ENCODE measurements around the gene SHD.
A peak's percentile ranks its signal among the peaks of the same experiment; 100 is the strongest.
"Not testable (repeated sequence)": the region's sequence is repeated elsewhere in the genome, so short reads cannot be mapped to it uniquely, and the experiment has no call there.

SHD gene

DNA sequence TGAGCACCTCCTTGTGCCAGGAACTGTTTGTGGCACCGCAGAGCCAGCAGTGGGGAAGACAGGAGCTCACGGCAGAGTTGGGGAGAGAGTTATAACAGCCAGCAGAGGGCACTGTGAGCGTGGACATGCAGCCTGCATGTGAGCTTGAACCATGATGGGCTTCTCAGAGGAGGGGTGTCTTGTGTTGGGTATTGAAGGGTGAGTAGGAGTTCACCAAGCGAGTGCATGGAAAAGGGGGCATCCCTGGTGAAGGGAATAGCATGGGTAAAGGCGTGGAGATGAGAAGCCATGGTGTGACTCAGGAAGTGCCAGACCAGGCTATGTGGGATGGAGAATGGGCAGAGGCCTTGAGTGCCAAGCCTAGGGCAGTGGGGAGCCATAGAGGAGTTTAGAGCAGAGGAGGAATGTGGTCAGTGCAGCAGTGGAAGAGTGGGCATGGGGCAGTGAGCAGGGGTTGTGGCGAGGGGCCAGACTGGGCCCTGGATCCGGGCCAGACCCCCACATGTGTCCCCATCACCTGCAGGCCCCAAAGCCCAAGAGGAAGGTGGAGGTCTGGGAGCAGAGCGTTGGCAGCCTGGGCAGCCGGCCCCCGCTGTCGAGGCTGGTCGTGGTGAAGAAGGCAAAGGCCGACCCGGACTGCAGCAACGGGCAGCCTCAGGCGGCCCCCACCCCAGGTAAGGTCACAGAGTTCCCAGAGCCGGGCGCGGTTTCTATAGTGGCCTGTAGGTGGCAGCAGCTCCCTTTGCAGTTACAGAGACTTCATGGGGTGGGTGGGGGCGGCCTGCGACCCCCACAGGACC is 11.8 kb upstream of the SHD start:
- DNase-seq = peak; percentile 25

- no peak for DNase-seq
These were observed 10.9 kb upstream of the SHD start for GRCh38 chr19:4267901-4268815.

GRCh38 chr19:4268816-4269430 is 10.1 kb upstream of the SHD start:
- DNase-seq = no peak

DNA sequence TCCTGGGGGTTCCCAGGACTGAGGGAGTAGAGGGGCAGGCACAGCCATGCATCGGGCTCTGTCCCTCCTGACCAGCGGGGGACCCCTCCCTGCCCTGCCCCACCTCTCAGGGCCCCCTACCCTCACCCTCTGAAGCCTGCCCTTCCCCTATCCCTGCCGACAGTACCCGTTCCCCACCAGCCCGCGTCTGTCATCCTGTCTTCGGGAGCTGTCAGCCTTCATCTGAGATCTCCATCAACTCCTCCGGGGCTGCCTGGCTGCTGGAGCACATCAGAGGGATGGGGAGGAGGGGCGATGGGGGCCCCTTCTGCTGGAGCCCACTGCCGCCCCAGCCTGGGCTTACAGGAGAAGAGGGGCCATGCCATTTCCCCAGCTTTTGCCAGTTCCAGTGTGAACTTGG is 6.2 kb upstream of the SHD start:
- no peak for DNase-seq

GRCh38 chr19:4274321-4274686 is 4.8 kb upstream of the SHD start:
- DNase-seq = not testable (repeated sequence)

DNA sequence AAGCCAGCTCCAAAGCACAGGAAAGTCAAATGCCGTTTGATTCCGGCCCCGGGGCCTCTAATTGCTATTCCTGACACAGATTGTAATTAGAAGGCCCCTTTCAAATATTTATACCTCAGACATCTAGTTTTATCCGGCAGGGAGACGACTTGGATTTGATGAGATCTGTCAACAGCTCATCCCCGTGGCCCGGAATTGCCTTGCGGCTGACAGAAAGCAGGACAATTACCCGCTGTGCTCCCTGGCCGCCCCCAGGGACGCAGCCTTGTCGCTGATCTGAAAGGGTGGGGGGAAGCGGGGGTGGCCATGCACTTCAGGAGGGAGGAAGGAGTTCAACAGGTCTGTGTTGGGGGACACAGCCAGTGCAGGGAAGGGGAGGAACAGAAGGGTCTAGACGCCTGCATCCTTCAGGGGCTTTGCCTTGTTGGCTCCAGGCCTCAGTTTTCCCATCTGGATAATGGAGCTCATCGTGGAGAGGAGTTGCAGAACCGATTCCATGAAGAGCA is 1.8 kb upstream of the SHD start:
- no peak for DNase-seq

DNA sequence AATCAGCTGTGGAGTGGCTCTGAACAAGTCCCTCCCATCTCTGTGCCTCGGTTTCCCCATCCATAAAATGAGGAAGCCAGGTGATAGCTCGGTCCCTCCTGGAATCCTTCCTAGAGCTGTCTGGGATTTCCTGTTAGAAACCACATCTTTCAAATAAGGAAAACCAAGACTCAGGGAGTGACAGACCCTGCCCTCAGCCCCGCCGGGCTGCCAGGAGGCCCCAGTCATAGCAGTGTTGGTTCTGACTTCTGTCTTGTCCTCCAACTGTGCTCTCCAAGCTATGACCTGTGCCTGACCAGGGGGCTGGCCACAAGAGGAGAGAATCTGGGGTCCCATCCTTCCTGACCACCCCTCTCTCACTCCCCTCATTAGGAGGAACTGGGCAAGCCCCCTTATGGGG is 1.1 kb upstream of the SHD start:
- DNase-seq = no peak

- no peak for DNase-seq
These were observed 132 bp downstream of the SHD start for GRCh38 chr19:4279267-4279529.

GRCh38 chr19:4279530-4280422 is 710 bp downstream of the SHD start:
- DNase-seq = no peak

DNA sequence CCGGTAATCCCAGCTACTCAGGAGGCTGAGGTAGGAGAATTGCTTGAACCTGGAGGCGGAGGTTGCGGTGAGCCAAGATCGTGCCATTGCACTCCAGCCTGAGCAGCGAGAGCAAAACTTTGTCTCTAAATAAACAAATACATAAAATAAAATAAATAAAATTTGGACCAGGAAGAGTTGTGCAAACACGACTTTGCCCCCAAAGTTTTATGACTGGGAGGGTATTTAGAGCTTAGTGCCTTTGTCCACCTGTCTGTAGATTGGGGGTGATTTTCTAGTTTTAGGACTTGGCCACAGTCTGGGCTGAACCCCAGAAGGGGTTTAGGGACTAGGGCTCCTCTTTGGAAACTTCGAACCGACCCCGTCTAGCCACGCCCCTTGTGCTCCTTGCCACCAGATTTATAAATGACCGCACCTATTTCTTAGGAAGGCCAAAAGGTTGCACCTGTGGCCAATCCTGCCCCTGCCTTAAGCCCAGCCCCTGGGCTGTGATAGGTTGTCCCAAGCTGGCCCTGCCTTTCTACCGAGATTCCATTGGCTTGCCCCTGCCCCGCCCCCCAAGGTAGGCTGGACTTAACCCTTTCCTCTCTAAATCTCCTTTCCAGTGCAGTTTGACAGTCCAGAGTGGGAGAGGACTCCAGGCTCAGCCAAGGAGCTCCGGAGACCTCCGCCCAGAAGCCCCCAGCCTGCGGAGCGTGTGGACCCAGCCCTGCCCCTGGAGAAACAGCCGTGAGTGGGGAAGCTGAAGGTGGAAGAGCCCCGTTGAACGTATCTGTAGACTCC is 5.3 kb downstream of the SHD start:
- no peak for DNase-seq

GRCh38 chr19:4284974-4285373 is 5.9 kb downstream of the SHD start:
- DNase-seq = no peak

- DNase-seq = not testable (repeated sequence)
These were observed 7.1 kb downstream of the SHD start for GRCh38 chr19:4286141-4286540.

- DNase-seq = no peak
These were observed 9.2 kb downstream of the SHD start for GRCh38 chr19:4288091-4288777.

DNA sequence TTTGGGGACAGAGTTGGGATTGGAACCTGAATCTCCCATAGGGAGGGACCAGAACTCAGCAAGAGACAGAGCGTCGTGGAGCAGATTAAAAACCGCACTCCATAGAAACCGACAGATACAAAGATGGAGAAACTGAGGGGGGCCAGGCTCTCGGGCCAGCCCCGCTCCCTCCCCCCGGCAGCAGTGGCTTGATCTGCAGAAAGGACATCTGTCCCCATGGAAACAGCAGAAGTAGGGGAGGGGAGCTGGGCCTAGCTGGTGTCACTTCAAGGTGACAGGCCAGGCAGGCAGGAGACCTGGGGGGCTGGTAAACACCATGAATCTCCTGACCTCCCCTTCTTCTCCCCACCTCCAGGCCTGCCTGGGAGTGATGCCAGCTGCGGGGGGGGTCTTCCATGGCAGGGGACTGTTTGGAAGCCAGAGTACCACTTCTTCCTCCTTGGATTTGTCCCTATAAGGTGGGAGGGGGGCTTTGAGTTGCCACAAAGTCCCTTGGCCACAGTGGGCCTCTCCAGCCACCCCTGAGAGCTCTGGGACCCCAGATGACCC is 12.2 kb downstream of the SHD start:
- DNase-seq = no peak

GRCh38 chr19:4292515-4292914 is 13.4 kb downstream of the SHD start:
- no peak for DNase-seq

DNA sequence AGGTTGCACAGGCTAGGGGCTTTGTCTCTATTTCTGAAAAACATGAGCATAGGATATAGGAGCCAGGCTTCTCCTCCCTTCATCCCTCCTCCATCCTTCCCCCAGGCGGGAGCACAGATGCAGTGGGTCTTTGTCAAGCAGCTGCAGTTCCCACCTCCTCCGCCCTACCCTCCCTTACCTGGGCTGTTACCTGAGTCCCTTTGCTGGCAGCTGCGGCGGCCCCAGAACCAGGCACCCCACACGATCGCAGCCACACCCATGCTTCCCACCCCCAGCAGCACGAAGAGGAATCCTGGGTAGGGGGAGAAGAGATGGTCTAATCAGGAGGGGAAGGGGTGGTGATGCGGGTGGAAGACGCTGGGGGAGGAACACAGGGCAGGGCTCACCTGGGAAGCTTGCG is 15.3 kb downstream of the SHD start:
- no peak for DNase-seq

DNA sequence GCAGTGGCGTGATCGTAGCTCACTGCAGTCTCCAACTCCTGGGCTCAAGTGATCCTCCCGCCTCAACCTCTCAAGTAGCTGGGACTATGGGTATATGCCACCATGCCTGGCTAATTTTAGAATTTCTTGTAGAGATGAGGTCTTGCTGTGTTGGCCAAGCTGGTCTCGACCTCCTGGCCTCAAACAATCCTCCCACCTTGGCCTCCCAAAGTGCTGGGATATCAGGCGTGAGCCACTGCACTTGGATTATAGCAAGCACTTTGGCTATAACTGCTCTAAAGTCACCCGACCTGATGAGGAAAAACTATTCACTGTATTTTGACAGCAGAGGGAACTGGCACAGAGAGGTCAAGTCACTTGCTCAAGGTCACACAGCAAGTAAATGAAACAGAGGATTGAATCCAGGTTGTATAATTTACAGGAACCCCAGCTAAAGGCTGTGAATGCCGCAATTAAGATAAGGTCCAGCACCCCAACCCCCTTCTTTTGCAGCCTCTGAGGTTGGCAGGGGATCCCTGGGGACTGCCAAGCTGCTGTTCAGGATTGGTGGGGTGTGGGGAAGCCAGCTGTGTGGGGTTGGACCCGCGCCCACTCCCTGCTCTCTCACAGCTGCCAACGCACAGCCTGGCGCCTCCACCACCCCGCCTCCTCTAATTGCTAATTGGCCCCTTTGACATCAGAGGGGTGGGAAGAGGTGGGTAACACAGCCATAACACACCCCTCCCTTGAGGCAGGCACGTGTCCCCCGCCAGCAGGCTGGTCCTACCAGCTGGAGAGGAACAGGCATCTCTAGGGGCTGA is 17.1 kb downstream of the SHD start:
- no peak for DNase-seq

DNA sequence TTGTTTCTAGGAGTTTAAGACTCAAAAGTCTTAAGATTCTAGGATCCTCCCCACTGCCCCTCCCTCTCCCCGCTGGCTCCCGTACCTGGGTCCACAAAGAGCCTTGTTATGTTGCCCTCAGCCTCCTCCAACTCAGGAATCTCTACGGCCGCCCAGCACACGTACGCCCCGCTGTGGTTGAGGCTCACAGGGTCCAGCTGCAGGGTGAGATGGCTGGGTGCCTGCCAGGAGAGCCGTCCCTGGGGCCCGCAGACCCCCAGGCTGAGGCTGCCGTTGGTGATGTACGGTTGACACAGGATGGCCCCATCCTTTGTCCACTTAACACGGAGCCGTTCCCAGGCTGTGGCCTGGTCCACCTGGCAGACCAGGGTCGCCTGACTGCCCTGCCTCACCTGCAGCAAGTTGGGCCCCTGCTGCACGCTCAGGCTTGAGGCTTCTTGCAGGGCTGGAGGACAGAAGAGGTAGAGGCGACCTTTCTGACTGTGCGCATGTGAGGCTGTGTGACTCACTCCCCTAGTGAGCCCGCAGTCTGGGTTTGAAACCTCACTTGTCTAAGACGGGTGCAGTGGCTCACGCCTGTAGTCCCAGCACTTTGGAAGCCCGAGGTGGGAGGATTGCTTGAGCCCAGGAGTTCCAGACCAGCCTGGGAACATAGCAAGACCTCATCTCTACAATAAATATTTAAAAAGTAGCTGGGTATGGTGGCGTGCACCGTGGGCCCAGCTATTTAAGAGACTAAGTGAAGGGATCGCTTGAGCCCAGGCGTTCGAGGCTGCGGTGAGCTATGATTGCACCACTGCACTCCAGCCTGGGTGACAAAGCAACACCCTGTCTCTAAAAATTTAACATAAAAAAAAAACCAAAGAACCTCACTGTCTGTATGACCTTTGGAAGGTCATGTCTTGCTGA is 19.1 kb downstream of the SHD start:
- DNase-seq = no peak

Data from activated effector memory CD4-positive, alpha-beta T cell treated with Interleukin-2 at 50 U/mL for 16 hours (primary cell).